Gastrocnemius medialis (tissue), 4 donors: ENCODE results near the gene SKIC2. TPM values are rescaled to one million over a fixed set of nuclear protein-coding genes. Genes with fewer than 3 reads are reported as not detected.

Experiments used
- ATAC-seq, 2 donors: fragments of 150-250 bp; one replicate each; pipeline ENCODE4 v1.9.1; 2016
- DNase-seq, 2 donors: peaks; one replicate each; pipeline ENCODE4 v3.0.0-alpha.2; 2019
- H3K27ac ChIP-seq, 4 donors: fragments of 200-600 bp; sonication (generic); 1 replicate in 1 of 4; 2 replicates in 3 of 4; pipeline ENCODE4 v1.5.1; 2016 to 2018; ENCODE audit warnings: mild to moderate bottlenecking in 2 of 4, moderate library complexity in 1 of 4
- H3K27me3 ChIP-seq, 3 donors: fragments of 200-600 bp; sonication (generic) in 2 of 3; 1 replicate in 1 of 3; 2 replicates in 2 of 3; pipeline versions ENCODE4 v1.5.1 to v1.6.0; 2016 to 2019; ENCODE audit warnings: mild to moderate bottlenecking in 1 of 3, moderate library complexity in 1 of 3
- H3K36me3 ChIP-seq, 2 donors: fragments of 200-600 bp; sonication (generic) in 1 of 2; one replicate each; pipeline ENCODE4 v1.5.1; 2017 to 2018
- H3K4me1 ChIP-seq, 2 donors: fragments of 200-600 bp; sonication (generic) in 1 of 2; one replicate each; pipeline ENCODE4 v1.5.1; 2016 to 2017; ENCODE audit warnings: mild to moderate bottlenecking in 2 of 2
- H3K4me3 ChIP-seq, 4 donors: fragments of 200-600 bp; sonication (generic) in 3 of 4; 1 replicate in 1 of 4; 2 replicates in 3 of 4; pipeline ENCODE4 v1.5.1; 2016 to 2019; ENCODE audit warnings: mild to moderate bottlenecking in 2 of 4
- H3K9me3 ChIP-seq, 3 donors: fragments of 200-600 bp; sonication (generic) in 2 of 3; 1 replicate in 1 of 3; 2 replicates in 2 of 3; pipeline ENCODE4 v1.5.1; 2016 to 2019
- POLR2A ChIP-seq, 2 donors: fragments of 450-650 bp; IDR thresholded peaks; one replicate each; pipeline ENCODE4 v1.6.1; 2017; ENCODE audit warnings: antibody characterized with exemption in 2 of 2, mild to moderate bottlenecking in 2 of 2, moderate library complexity in 2 of 2
- in situ Hi-C, 4 donors: fragments of 200-750 bp; cut with MboI; loops; one replicate each; pipeline versions ENCODE4 v1.15.0 to v1.8.0; 2017; ENCODE audit warnings: low sequenced_read_pairs in 4 of 4
- intact Hi-C: fragments of 100-400 bp; cut with DNase I; formaldehyde crosslinking; loops from one replicate; pipeline ENCODE4 v1.15.1; 2023; ENCODE audit warnings: low total_unique reads
- total RNA-seq, 4 donors: library from RNA; depleted of rRNA; stranded (reverse); fragments of >200 nt; gene quantifications; one replicate each; pipeline versions ENCODE4 v1.1.0 to v1.2.3, GENCODE V29; 2016
- TF ChIP-seq, protein P1 (sequence below), 5 experiments: fragments of 450-650 bp in 3 of 5; fragments of 200-600 bp in 2 of 5; sonication (generic) in 2 of 5; IDR thresholded peaks in 4 of 5; conservative IDR thresholded peaks in 1 of 5; 1 replicate in 4 of 5; 2 replicates in 1 of 5; pipeline ENCODE4 v1.5.1; 2016 to 2019; ENCODE audit warnings: antibody characterized with exemption in 5 of 5, mild to moderate bottlenecking in 3 of 5, moderate library complexity in 3 of 5

SKIC2 gene
- total RNA-seq, 4 donors from 2014 or later = 21.2 to 51.9 (median 22.7) TPM

DNA sequence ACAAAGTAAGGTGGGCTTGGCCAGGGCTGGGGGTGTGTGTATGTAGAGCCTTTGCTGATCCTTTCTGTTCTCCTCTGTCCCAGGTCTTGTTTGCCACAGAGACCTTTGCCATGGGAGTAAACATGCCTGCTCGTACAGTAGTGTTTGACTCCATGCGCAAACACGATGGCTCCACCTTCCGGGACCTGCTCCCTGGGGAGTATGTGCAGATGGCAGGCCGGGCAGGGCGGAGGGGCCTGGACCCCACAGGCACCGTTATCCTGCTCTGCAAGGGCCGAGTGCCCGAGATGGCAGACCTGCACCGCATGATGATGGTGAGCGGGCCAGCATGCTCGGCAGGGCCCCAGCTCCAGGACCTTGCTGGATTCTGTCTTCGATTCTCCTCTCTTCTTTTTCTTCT is 6.7 kb downstream of the SKIC2 start:
- DNase-seq (no peak), ATAC-seq (no peak)
- in situ Hi-C loops = loop anchor here (25.0 kb wide), 6 partner anchors 97 to 997 kb away; partner anchors contain the start of genes AGER (in 1 of the 4), AGPAT1 (in 1 of the 4), APOM (in 1 of the 4) and ATF6B (in 1 of the 4)

DNA sequence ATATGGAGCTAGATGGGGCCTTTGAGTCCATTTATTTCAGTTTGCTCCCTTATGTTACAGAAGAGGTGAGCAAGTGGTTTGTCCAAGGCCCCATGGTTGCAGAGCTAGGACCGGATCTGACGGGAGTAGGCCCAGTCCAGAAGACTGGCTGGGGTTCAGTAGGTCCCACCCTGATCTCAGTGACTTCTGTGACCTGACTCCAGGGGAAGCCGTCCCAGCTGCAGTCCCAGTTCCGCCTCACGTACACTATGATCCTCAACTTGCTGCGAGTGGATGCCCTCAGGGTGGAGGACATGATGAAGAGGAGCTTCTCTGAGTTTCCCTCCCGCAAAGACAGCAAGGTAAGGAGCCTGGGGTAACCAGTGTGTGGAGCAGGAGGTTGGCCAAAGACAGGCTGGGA is 7.5 kb downstream of the SKIC2 start:
- Histone ChIP-seq H3K4me1 (peaks cover 11 to 13% of the 10 kb centered on the region in 2 donors), H3K4me3 (no peak overlapping the region), H3K36me3 (peaks cover 0 to 69% of the 10 kb centered on the region in 2 donors), H3K27me3 (no peaks in the 10 kb centered on the region), H3K27ac (no peak overlapping the region), H3K9me3 (no peaks in the 10 kb centered on the region)
- intact Hi-C loops = no loop called here
- no peak for DNase-seq
- TF ChIP-seq POLR2A (IDR thresholded peaks at IDR 0.05) = no peak
- TF ChIP-seq, protein P1, sequence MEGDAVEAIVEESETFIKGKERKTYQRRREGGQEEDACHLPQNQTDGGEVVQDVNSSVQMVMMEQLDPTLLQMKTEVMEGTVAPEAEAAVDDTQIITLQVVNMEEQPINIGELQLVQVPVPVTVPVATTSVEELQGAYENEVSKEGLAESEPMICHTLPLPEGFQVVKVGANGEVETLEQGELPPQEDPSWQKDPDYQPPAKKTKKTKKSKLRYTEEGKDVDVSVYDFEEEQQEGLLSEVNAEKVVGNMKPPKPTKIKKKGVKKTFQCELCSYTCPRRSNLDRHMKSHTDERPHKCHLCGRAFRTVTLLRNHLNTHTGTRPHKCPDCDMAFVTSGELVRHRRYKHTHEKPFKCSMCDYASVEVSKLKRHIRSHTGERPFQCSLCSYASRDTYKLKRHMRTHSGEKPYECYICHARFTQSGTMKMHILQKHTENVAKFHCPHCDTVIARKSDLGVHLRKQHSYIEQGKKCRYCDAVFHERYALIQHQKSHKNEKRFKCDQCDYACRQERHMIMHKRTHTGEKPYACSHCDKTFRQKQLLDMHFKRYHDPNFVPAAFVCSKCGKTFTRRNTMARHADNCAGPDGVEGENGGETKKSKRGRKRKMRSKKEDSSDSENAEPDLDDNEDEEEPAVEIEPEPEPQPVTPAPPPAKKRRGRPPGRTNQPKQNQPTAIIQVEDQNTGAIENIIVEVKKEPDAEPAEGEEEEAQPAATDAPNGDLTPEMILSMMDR (IDR thresholded peaks at IDR 0.05 in 4 of 5, conservative IDR thresholded peaks at IDR 0.05 in 1 of 5) = no peak
- no peak for ATAC-seq
- in situ Hi-C loops = loop anchor here (25.0 kb wide), 6 partner anchors 96 to 996 kb away; partner anchors contain the start of genes AGER (in 1 of the 4), AGPAT1 (in 1 of the 4), APOM (in 1 of the 4) and ATF6B (in 1 of the 4)

More for the DNA sequence above, 6.7 kb downstream of the SKIC2 start:
- H3K4me1 ChIP-seq = peaks cover 3 to 5% of the 10 kb centered on the region in 2 donors
- H3K27me3 ChIP-seq = no peaks in the 10 kb centered on the region
- H3K36me3 ChIP-seq = peaks cover 0 to 77% of the 10 kb centered on the region in 2 donors
- intact Hi-C loops = no loop called here
- H3K4me3 ChIP-seq = no peak overlapping the region
- no peaks in the 10 kb centered on the region for H3K9me3 ChIP-seq
- TF ChIP-seq, protein P1 (IDR thresholded peaks at IDR 0.05 in 4 of 5, conservative IDR thresholded peaks at IDR 0.05 in 1 of 5) = no peak
- no peak for TF ChIP-seq POLR2A (IDR thresholded peaks at IDR 0.05)
- no peak overlapping the region for H3K27ac ChIP-seq

DNA sequence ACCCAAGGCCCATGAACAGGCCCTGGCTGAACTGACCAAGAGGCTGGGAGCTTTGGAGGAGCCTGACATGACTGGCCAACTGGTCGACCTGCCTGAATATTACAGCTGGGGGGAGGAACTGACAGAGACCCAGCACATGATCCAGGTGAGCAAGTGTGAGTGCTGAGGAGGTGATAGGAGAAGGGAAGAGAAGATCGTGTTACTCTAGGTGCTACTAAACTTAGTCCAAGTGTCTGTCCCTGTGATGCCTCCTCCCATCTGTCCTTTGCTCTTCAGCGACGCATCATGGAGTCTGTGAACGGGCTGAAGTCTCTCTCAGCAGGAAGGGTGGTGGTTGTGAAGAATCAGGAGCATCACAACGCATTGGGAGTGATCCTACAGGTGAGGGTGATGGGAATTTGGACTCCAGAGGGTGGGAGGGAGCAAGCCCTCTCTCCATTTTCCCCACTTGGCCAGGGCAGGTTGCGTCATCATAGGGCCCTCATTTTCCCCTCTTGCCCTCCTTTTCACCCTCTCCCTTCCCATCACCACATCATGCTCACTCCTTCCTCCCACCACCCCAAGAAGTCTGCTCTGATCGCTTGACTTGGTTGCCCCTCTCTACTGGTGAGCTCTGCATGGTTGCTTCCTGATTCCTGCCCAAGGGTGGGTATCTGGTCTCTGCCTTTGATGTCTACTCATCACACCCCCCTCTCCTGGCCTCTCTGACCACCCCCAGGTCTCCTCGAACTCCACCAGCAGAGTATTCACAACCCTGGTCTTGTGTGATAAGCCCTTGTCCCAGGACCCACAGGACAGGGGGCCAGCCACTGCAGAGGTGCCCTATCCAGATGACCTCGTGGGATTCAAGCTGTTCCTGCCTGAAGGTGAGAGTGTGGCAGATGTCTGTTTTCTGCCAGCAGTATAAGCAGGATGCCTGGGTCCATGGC is 8.3 kb downstream of the SKIC2 start:
- no peak overlapping the region for H3K27ac ChIP-seq
- H3K36me3 ChIP-seq = peaks cover 0 to 61% of the 10 kb centered on the region in 2 donors
- no peaks in the 10 kb centered on the region for H3K27me3 ChIP-seq
- H3K4me1 ChIP-seq = peaks cover 14 to 15% of the 10 kb centered on the region in 2 donors
- no peak overlapping the region for H3K4me3 ChIP-seq
- in situ Hi-C loops (loop anchor here (25.0 kb wide), 6 partner anchors 95 to 995 kb away; partner anchors contain the start of genes AGER (in 1 of the 4), AGPAT1 (in 1 of the 4), APOM (in 1 of the 4) and ATF6B (in 1 of the 4)), intact Hi-C loops (no loop called here)
- no peak for TF ChIP-seq POLR2A (IDR thresholded peaks at IDR 0.05)
- TF ChIP-seq, protein P1 (IDR thresholded peaks at IDR 0.05 in 4 of 5, conservative IDR thresholded peaks at IDR 0.05 in 1 of 5) = no peak
- DNase-seq (no peak), ATAC-seq (no peak)
- H3K9me3 ChIP-seq = no peaks in the 10 kb centered on the region

DNA sequence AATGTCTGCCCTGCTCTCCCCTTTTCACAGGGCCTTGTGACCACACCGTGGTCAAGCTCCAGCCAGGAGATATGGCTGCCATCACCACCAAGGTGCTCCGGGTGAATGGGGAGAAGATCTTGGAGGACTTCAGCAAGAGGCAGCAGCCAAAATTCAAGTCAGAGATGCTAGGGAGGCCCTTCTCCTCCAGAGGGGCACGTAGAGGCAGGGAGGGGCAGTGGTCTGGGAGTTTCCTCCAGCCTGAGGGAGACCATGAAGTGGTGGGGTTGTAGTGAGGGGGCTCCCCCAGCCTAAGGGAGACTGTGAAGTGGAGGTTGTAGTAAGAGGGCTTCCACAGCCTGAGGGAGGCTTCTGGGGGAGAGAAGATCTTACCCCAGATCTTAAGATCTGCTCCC is 8.9 kb downstream of the SKIC2 start:
- no peak overlapping the region for H3K27ac ChIP-seq
- DNase-seq (no peak), ATAC-seq (no peak)
- in situ Hi-C loops (loop anchor here (25.0 kb wide), 6 partner anchors 94 to 994 kb away; partner anchors contain the start of genes AGER (in 1 of the 4), AGPAT1 (in 1 of the 4), APOM (in 1 of the 4) and ATF6B (in 1 of the 4)), intact Hi-C loops (no loop called here)
- H3K9me3 ChIP-seq = no peaks in the 10 kb centered on the region
- no peaks in the 10 kb centered on the region for H3K27me3 ChIP-seq
- no peak for TF ChIP-seq POLR2A (IDR thresholded peaks at IDR 0.05)
- TF ChIP-seq, protein P1 (IDR thresholded peaks at IDR 0.05 in 4 of 5, conservative IDR thresholded peaks at IDR 0.05 in 1 of 5) = no peak
- H3K36me3 ChIP-seq = peaks cover 0 to 55% of the 10 kb centered on the region in 2 donors
- H3K4me1 ChIP-seq = peaks cover 17 to 19% of the 10 kb centered on the region in 2 donors
- H3K4me3 ChIP-seq = no peak overlapping the region
